Fibroblast of the aortic adventitia (primary cell): ENCODE results near the gene SLC6A19. TPM values are rescaled to one million over a fixed set of nuclear protein-coding genes. Genes with fewer than 3 reads are reported as not detected.

Experiments
- DNase-seq: peaks from one replicate; pipeline ENCODE4 v3.0.0-alpha.2; 2010; ENCODE audit warnings: low read depth
- H3K4me3 ChIP-seq: 2 replicates; pipeline ENCODE4 v1.5.1; 2011; ENCODE audit warnings: low read depth, mild to moderate bottlenecking, control low read depth, low read length, moderate library complexity
- total RNA-seq: library from RNA; depleted of rRNA; stranded (reverse); fragments of >200 nt; gene quantifications from 2 replicates; pipeline ENCODE4 v1.2.3, GENCODE V29; 2012; ENCODE audit warnings: low replicate concordance
- TF ChIP-seq, protein P1 (sequence below): IDR thresholded peaks from 2 replicates; pipeline ENCODE4 v1.5.1; 2011; ENCODE audit warnings: mild to moderate bottlenecking, low read length, control low read depth, inconsistent platforms; ENCODE audit not compliant: insufficient read depth

Gene SLC6A19
- total RNA-seq, 1 donor = not detected

- DNase-seq = no peak
- no peak overlapping the region for H3K4me3 ChIP-seq
- TF ChIP-seq, protein P1, sequence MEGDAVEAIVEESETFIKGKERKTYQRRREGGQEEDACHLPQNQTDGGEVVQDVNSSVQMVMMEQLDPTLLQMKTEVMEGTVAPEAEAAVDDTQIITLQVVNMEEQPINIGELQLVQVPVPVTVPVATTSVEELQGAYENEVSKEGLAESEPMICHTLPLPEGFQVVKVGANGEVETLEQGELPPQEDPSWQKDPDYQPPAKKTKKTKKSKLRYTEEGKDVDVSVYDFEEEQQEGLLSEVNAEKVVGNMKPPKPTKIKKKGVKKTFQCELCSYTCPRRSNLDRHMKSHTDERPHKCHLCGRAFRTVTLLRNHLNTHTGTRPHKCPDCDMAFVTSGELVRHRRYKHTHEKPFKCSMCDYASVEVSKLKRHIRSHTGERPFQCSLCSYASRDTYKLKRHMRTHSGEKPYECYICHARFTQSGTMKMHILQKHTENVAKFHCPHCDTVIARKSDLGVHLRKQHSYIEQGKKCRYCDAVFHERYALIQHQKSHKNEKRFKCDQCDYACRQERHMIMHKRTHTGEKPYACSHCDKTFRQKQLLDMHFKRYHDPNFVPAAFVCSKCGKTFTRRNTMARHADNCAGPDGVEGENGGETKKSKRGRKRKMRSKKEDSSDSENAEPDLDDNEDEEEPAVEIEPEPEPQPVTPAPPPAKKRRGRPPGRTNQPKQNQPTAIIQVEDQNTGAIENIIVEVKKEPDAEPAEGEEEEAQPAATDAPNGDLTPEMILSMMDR = no peak
These were observed 12.1 kb upstream of the SLC6A19 start for GRCh38 chr5:1189269-1189668.

- no peak for DNase-seq
- TF ChIP-seq, protein P1 = no peak
- no peak overlapping the region for H3K4me3 ChIP-seq
These were observed 11.1 kb upstream of the SLC6A19 start for GRCh38 chr5:1190278-1190677.

- TF ChIP-seq, protein P1 = no peak
- no peak overlapping the region for H3K4me3 ChIP-seq
- DNase-seq = no peak
These were observed 10.6 kb upstream of the SLC6A19 start for GRCh38 chr5:1190837-1191239.

DNA sequence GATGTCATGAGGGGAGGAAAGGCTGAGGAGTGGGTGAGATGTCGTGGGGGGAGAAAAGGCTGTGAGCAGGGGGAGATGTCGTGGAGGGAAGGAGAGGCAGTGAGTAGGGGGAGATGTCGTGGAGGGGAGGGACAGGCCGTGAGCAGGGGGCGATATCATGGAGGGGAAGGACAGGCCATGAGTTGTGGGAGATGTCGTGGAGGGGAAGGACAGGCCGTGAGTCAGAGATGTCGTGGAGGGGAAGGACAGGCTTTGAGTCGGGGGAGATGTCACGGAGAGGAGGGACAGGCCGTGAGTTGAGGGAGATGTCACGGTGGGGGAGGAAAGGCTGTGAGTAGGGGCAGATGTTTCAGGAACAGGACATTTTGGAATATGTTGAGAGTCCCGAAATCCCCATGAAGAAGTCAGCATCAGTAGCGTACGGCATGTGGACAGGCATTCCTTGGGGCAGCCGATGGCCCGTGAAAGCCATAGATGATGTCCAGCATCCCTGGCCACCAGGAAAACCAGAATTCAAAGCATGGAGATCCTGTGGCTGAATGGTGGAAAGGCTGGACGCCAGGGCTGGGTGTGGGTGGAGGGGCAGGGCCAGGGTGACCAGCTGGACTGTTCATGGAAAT, 8.3 kb upstream of the SLC6A19 start:
- DNase-seq = no peak
- TF ChIP-seq, protein P1 = no peak

DNA sequence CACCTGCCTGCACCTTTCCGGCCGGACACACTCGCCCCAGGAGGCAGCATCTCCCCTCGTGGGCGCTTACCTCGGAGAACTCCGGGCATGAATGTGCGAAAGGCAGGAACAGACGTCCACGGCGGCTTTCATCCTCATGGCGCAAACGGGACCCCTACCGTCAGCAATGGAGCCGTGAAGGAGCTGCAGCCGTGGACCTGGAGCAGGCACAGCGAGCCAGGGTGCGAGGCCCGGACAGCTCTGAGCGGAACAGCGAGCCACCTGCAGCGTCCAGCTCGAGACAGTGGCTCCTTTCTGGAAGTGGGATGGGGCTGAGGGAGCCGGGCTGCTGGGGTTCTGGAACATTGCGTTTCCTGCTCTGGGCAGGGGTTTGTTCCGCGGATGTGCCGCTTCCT, 7.8 kb upstream of the SLC6A19 start:
- TF ChIP-seq, protein P1 = no peak
- no peak for DNase-seq
- H3K4me3 ChIP-seq = no peak overlapping the region

More for the DNA sequence above, 8.3 kb upstream of the SLC6A19 start:
- H3K4me3 ChIP-seq = no peak overlapping the region

DNA sequence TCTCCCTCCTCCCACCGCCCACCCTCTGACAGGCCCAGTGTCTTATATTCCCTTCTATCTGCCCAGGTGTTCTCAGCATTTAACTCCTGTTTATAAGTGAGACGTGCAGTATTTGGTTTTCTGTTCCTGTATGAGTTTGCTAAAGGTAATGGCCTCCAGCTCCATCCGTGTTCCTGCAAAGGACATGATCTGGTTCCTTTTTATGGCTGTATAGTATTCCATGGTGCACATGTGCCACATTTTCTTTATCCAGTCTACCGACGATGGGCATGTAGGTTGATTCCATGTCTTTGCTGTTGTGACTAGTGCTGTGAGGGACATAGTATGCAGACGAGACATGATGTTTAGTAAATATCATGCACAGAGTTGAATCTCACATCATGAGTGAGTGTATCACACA, 7.0 kb upstream of the SLC6A19 start:
- TF ChIP-seq, protein P1 = no peak
- no peak overlapping the region for H3K4me3 ChIP-seq

GRCh38 chr5:1195439-1195838, 6.0 kb upstream of the SLC6A19 start:
- DNase-seq = no peak
- TF ChIP-seq, protein P1 = no peak
- H3K4me3 ChIP-seq = no peak overlapping the region

More for the DNA sequence above, 7.0 kb upstream of the SLC6A19 start:
- DNase-seq = no peak
